ENCODE data around the gene RPL36A.

The RPL36A gene

DNA sequence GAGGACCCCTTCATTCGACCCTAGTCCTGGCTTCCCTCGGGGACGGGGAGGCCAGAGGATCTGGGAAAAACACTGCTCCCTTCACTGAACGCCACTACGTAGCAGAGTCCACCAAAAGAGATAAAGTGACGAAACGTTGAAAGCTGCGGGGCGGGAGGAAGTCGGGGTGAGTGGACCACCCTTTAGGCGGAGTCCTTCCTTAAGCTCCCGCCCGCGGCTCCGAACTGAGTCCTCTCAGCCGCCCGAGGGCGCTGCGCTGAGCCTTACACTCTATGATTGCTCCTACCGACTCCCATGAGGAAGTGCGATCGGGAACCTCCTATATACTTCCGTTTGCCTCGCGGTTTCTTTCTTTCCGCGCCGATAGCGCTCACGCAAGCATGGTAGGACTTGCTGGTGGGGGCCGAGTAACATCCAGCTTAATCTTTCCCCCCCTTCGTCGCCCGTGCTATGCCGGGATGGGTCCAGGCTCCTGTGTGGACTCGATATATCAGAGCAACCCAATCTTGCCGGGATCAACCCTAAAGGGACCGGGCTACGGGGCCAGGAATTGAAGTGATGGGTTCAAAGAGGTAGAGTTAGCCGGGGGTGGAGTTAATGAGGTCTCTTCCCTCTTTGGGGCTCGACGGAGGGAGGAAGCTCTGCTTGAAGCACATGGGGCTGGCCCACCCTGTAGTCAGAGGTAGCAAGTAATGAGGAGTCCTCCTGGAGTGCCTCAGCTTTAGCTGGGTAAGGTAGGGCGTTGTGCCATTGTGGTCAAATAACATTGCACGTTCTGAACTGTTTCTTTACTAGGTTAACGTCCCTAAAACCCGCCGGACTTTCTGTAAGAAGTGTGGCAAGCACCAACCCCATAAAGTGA lies at the start of gene RPL36A:
RPL36A (plus strand) TSS at position 348 of the 862 bp plus-strand sequence; CDS start at position 381, 33 bp downstream.
- Histone ChIP-seq H3K4me1 (ENCODE audit: control insufficient read depth, insufficient read depth, low read length) (peaks cover 10% of the 10 kb centered on the region; the same call in 1 of the 2 replicates), H3K9ac (ENCODE audit: low read length) (peak within 1 kb of the TSS; percentile 96), H3K9me3 (ENCODE audit: control insufficient read depth, insufficient read depth, low read depth, low read length) (no peaks in the 10 kb centered on the region), H3K27ac (ENCODE audit: low read depth, low read length) (peak within 1 kb of the TSS; percentile 93), H3K27me3 (ENCODE audit: control insufficient read depth, insufficient read depth, low read length) (no peaks in the 10 kb centered on the region; the same call in 1 of the 2 replicates), H3K4me3 (ENCODE audit: low read depth, low read length) (peak within 1 kb of the TSS; percentile 91), H3K36me3 (ENCODE audit: control insufficient read depth, insufficient read depth, low read length) (peaks cover 44% of the 10 kb centered on the region)

DNA sequence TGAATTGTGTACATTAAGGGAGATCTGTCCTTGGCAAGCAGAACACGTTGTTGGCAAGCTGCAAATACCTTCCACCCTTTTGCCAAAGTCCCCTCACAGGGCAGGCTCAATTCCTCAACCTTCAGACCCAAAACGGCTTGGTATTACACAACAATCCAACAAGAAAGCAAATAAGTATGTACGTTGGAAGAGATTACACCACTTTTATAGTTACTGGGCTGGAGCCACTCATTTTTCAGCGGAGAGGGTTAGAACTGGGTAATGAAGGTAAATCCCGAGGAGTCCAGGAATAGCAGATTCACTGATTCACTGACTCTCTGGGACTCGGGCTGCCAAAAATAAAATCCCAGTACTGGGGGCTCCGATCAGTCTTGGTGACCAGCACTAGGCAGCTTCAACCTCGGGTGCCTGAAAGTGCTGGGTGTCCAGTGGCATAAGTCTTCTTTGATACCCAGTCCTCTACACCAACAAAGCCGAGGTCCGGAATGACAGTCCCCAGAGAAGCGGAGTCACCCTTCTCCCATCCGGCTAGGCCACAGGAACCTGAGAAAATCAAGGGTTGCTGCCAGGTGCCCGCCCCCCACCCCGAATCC lies 42.9 kb upstream of the RPL36A start:
- no peaks in the 10 kb centered on the region for H3K27me3 ChIP-seq (ENCODE audit: control insufficient read depth, insufficient read depth, low read length)
- peaks cover 27% of the 10 kb centered on the region for H3K36me3 ChIP-seq (ENCODE audit: control insufficient read depth, insufficient read depth, low read length)
- no peaks in the 10 kb centered on the region for H3K9me3 ChIP-seq (ENCODE audit: control insufficient read depth, insufficient read depth, low read depth, low read length)
- H3K27ac ChIP-seq (ENCODE audit: low read depth, low read length) = 0 out of 2 replicates have a peak overlapping the region, but pooled peaks have one; percentile 87
- peak overlapping the region; percentile 93 for H3K9ac ChIP-seq (ENCODE audit: low read length)
- H3K4me1 ChIP-seq (ENCODE audit: control insufficient read depth, insufficient read depth, low read length) = peaks cover 9% of the 10 kb centered on the region
- peak overlapping the region; percentile 89 for H3K4me3 ChIP-seq (ENCODE audit: low read depth, low read length)

DNA sequence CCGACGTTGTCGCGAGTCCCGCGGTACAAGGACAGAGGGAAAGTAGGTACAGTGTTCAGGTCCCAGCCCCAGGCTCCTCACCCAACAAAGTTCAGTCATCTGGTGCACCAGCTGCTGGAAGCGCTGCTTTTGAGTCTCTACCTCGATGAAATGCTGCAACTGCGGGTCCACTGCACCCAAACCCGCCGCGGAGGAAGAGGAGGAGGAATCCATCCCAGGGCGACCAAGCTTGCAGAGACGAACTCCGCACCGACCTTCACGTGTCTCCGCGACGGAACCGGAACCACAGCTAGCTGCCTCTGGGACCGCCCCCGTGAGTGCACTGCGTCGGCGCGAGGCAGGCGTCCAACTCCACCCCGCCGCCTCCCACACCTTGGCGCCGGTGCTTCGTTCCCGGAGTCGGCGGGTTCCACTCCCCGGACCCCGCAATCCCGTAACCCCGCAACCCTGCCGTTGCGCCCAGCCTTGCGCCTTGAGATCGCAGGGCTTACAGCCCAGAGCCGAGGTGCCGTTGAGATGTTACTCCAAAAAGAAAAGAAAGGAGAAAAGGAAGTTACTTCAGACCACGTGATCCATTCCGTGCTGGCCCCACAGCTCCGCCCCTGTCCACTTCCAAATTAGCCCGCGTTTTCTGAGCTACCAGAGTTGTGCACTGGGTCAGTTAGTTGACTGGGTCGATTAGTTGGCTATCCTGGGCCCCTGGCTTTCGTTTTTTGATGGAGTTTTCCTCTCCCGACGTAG lies 42.2 kb upstream of the RPL36A start, which contains the start of gene TIMM8A:
TIMM8A (minus strand) TSS at position 291 of the 741 bp plus-strand sequence; CDS start at position 213, 78 bp downstream.
- Histone ChIP-seq H3K9ac (ENCODE audit: low read length) (peak within 1 kb of the TSS; percentile 93), H3K4me3 (ENCODE audit: low read depth, low read length) (peak within 1 kb of the TSS; percentile 89), H3K36me3 (ENCODE audit: control insufficient read depth, insufficient read depth, low read length) (peaks cover 25% of the 10 kb centered on the region), H3K27me3 (ENCODE audit: control insufficient read depth, insufficient read depth, low read length) (no peaks in the 10 kb centered on the region), H3K4me1 (ENCODE audit: control insufficient read depth, insufficient read depth, low read length) (peaks cover 9% of the 10 kb centered on the region), H3K9me3 (ENCODE audit: control insufficient read depth, insufficient read depth, low read depth, low read length) (no peaks in the 10 kb centered on the region), H3K27ac (ENCODE audit: low read depth, low read length) (peak within 1 kb of the TSS; percentile 87)

DNA sequence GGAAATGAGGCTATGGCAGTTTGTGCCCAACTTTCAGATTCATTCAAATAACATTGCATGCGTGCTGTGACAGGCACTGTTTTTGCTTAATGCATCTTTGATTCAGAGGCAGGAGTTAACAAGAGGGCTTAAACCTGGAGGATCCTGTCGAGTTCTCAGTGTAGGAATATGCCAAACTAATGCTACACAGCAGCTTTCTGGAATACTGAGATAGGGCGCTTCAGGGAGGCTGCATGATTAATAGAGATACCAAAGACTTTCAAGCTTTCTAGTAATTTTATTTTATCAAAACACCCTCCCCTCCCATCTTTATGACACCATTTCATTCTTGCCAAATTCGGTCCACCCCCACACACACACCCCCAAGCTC lies 41.6 kb upstream of the RPL36A start:
- H3K4me1 ChIP-seq (ENCODE audit: control insufficient read depth, insufficient read depth, low read length) = peaks cover 9% of the 10 kb centered on the region
- H3K36me3 ChIP-seq (ENCODE audit: control insufficient read depth, insufficient read depth, low read length) = peaks cover 21% of the 10 kb centered on the region
- H3K27me3 ChIP-seq (ENCODE audit: control insufficient read depth, insufficient read depth, low read length) = no peaks in the 10 kb centered on the region
- peak overlapping the region; percentile 89 for H3K4me3 ChIP-seq (ENCODE audit: low read depth, low read length)
- no peaks in the 10 kb centered on the region for H3K9me3 ChIP-seq (ENCODE audit: control insufficient read depth, insufficient read depth, low read depth, low read length)
- H3K9ac ChIP-seq (ENCODE audit: low read length) = peak overlapping the region; percentile 93
- peak overlapping the region; percentile 87 for H3K27ac ChIP-seq (ENCODE audit: low read depth, low read length)

DNA sequence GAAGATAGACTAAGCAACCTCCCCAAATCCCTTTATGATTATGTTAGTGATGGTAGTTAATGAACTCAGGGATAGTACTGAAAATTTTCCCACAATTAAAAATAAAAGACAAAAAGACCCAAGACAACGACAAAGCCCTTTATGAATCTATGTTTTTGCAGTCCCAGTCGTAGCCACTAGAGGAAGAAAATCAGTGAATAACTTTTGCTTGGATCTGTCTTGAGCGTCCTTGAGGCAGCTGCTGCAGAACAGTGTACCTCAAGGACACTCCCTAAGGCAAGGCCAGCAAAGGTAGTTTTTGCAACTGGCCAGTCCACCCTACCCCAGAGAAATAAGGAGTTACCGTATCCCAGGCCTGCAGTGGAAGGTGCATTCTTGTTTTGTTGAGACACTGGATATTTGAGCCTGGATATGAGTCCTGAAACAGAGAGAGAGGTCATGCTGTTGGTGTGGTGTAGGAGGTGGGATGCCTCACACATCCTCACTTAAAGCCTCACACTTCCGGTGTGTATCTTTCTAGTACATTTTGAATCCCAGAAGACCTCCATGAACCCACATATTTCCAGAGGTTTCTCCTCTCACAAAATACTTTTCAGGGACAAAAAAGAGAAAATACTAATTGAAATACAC lies 33.5 kb upstream of the RPL36A start:
- Histone ChIP-seq H3K9me3 (ENCODE audit: control insufficient read depth, insufficient read depth, low read depth, low read length) (no peaks in the 10 kb centered on the region), H3K9ac (ENCODE audit: low read length) (no peak overlapping the region), H3K27me3 (ENCODE audit: control insufficient read depth, insufficient read depth, low read length) (no peaks in the 10 kb centered on the region), H3K4me3 (ENCODE audit: low read depth, low read length) (no peak overlapping the region), H3K36me3 (ENCODE audit: control insufficient read depth, insufficient read depth, low read length) (no peaks in the 10 kb centered on the region), H3K27ac (ENCODE audit: low read depth, low read length) (no peak overlapping the region), H3K4me1 (ENCODE audit: control insufficient read depth, insufficient read depth, low read length) (no peaks in the 10 kb centered on the region)

DNA sequence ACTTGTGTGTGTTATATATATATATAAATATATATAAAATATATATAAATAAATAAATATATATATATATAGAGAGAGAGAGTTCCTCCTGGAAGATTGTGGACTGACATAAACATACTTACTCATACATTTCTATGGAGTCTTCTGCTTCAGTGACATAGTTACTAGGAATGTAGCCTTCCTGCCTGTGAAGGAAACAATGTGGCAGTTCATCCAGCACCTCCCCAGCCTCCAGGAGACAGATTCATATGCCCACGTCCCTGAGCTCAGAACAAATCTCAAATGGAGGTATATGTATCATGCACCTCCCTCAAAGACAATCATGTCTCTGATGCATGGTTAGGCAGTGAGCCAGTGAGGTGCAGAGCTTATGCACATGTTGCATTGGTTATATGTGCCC lies 30.8 kb upstream of the RPL36A start:
- Histone ChIP-seq H3K27ac (ENCODE audit: low read depth, low read length) (no peak overlapping the region), H3K4me1 (ENCODE audit: control insufficient read depth, insufficient read depth, low read length) (no peaks in the 10 kb centered on the region), H3K4me3 (ENCODE audit: low read depth, low read length) (no peak overlapping the region), H3K36me3 (ENCODE audit: control insufficient read depth, insufficient read depth, low read length) (no peaks in the 10 kb centered on the region), H3K9ac (ENCODE audit: low read length) (no peak overlapping the region), H3K27me3 (ENCODE audit: control insufficient read depth, insufficient read depth, low read length) (no peaks in the 10 kb centered on the region), H3K9me3 (ENCODE audit: control insufficient read depth, insufficient read depth, low read depth, low read length) (no peaks in the 10 kb centered on the region)

DNA sequence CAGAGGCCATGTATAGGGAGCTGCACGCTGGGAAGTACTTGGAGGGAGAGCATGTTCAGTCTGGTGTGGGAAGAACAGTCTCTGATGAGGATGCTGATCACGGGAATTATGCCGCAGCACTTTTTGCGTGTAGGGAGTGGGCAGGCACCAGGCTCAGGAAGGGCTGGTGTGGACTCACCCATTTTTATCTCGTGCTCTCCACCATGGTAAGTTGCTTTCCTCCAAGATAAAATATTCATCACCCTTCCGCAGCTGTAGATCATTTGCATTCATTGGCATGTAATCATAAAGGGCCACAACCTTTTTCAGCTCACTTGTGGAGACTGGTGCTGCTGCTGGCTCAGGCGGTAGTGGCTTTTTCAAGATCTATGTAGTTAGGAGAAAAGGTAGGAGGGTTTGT lies 30.4 kb upstream of the RPL36A start:
- Histone ChIP-seq H3K36me3 (ENCODE audit: control insufficient read depth, insufficient read depth, low read length) (no peaks in the 10 kb centered on the region), H3K4me3 (ENCODE audit: low read depth, low read length) (no peak overlapping the region), H3K4me1 (ENCODE audit: control insufficient read depth, insufficient read depth, low read length) (no peaks in the 10 kb centered on the region), H3K9ac (ENCODE audit: low read length) (no peak overlapping the region), H3K27ac (ENCODE audit: low read depth, low read length) (no peak overlapping the region), H3K9me3 (ENCODE audit: control insufficient read depth, insufficient read depth, low read depth, low read length) (no peaks in the 10 kb centered on the region), H3K27me3 (ENCODE audit: control insufficient read depth, insufficient read depth, low read length) (no peaks in the 10 kb centered on the region)

DNA sequence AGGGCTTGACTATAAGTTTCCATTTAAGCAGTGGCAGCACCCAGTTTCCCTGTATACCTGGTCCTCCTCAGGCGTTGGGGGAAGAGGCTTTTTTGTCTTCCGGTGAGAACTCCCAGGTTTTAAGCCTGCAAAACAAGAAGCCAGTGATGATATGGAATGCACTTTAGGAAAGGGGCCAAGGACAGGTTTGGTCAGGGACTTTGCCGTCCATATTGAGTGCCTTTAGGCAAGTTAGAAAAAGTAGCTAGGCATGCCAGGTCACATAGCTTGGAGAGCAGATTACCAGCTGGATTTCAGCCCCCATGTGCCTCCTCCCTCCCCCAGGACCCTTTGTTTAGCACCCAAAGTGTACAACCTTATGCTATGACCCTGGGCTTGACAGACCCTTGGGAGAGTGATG lies 28.7 kb upstream of the RPL36A start:
- no peaks in the 10 kb centered on the region for H3K27me3 ChIP-seq (ENCODE audit: control insufficient read depth, insufficient read depth, low read length)

DNA sequence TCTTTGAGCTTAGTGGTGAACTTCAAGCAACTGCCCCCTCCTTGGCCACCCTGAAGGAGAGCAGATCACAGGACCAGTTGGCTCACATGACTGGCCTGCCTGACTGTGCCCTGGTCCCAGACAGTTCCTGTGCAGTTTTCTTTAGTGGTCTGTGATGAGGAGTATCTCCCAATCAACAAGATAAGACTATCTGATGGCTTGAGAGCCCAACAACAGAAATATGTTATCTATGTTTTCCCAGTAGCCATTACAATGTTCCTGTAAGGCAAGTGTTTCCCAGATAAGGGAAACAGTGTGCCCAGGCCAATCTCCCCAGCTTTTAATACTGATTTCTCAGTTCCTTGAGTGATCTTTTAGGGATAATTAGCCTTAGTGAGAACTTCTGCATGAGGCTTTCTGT lies 28.1 kb upstream of the RPL36A start:
- H3K36me3 ChIP-seq (ENCODE audit: control insufficient read depth, insufficient read depth, low read length) = no peaks in the 10 kb centered on the region
- no peak overlapping the region for H3K9ac ChIP-seq (ENCODE audit: low read length)
- H3K27ac ChIP-seq (ENCODE audit: low read depth, low read length) = no peak overlapping the region
- no peak overlapping the region for H3K4me3 ChIP-seq (ENCODE audit: low read depth, low read length)
- no peaks in the 10 kb centered on the region for H3K9me3 ChIP-seq (ENCODE audit: control insufficient read depth, insufficient read depth, low read depth, low read length)
- no peaks in the 10 kb centered on the region for H3K27me3 ChIP-seq (ENCODE audit: control insufficient read depth, insufficient read depth, low read length)
- H3K4me1 ChIP-seq (ENCODE audit: control insufficient read depth, insufficient read depth, low read length) = no peaks in the 10 kb centered on the region

More for the DNA sequence above, 28.7 kb upstream of the RPL36A start:
- H3K4me1 ChIP-seq (ENCODE audit: control insufficient read depth, insufficient read depth, low read length) = no peaks in the 10 kb centered on the region
- H3K9me3 ChIP-seq (ENCODE audit: control insufficient read depth, insufficient read depth, low read depth, low read length) = no peaks in the 10 kb centered on the region
- no peak overlapping the region for H3K4me3 ChIP-seq (ENCODE audit: low read depth, low read length)
- H3K27ac ChIP-seq (ENCODE audit: low read depth, low read length) = no peak overlapping the region
- H3K9ac ChIP-seq (ENCODE audit: low read length) = no peak overlapping the region
- no peaks in the 10 kb centered on the region for H3K36me3 ChIP-seq (ENCODE audit: control insufficient read depth, insufficient read depth, low read length)

DNA sequence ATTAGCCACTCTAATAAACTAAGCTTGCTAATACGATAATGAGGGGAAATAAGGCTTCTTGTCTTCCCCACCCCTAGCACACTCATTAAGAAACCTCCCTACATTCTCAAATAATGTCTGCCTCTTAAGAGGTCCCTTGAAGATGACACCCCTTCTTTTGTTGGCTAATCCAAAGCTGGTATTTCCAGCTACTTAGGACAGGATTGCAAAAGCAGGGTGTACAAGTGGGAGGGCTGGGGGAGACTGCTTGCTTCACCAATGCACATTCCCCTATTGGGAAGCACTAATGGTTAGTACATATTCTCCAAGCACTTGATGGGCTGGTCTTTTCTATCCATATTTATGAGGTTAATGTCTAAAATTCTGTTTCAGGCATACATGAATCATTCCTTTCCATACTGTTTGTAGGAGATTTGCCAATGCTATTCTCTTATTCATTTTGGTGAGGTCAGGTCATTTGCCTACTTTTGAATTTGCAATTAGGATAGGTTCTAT lies 25.5 kb upstream of the RPL36A start:
- Histone ChIP-seq H3K27me3 (ENCODE audit: control insufficient read depth, insufficient read depth, low read length) (no peaks in the 10 kb centered on the region; the same call in 1 of the 2 replicates), H3K9ac (ENCODE audit: low read length) (no peak overlapping the region), H3K4me1 (ENCODE audit: control insufficient read depth, insufficient read depth, low read length) (no peaks in the 10 kb centered on the region), H3K27ac (ENCODE audit: low read depth, low read length) (no peak overlapping the region), H3K9me3 (ENCODE audit: control insufficient read depth, insufficient read depth, low read depth, low read length) (no peaks in the 10 kb centered on the region), H3K4me3 (ENCODE audit: low read depth, low read length) (no peak overlapping the region), H3K36me3 (ENCODE audit: control insufficient read depth, insufficient read depth, low read length) (no peaks in the 10 kb centered on the region)

Measured in HUES6 (cell line).